Liver (tissue), 3 donors: Measurements from ENCODE around the gene GTF2E1.

Experiments used
- JUND ChIP-seq, 2 donors: IDR thresholded peaks; 2 replicates each; pipeline ENCODE4 v1.6.1; 2016; ENCODE audit warnings: antibody characterized with exemption in 2 of 2
- RXRA ChIP-seq, 2 donors: IDR thresholded peaks; 2 replicates each; pipeline ENCODE4 v1.6.1; 2017 to 2018; ENCODE audit warnings: antibody characterized with exemption in 2 of 2, mild to moderate bottlenecking in 1 of 2
- YY1 ChIP-seq: IDR thresholded peaks from 2 replicates; pipeline ENCODE4 v1.6.1; 2016; ENCODE audit warnings: antibody characterized with exemption, mild to moderate bottlenecking
- TF ChIP-seq, protein P1 (sequence below): fragments of 150-350 bp; IDR thresholded peaks from 2 replicates; pipeline ENCODE4 v1.5.1; 2017; ENCODE audit warnings: improper control_type of control experiment, low read depth, low read length; ENCODE audit not compliant: missing input control
- donor health status: healthy.
- donor health status: healthy.

DNA sequence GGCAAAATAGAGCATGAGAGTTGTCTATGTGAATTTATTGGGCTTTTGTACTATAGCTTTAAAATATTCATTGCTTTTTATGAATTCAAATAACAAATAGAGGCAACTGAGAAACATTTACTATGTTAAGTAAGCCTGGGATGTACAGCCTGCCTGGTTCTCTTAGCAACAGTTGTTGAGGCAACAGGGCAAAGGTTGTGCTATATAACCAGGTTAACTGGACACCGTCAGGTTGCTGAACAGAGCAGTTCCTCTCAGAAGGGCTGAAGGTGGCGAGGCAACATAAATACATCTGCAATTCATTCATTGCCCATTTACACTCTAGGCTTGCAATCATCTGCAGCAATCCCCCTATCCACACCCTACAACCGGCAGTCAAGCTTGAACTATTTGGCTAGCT is 78.2 kb downstream of the GTF2E1 start:
- TF ChIP-seq YY1 (no peak), JUND (IDR thresholded peaks at IDR 0.05) (no peak), RXRA (IDR thresholded peaks at IDR 0.05) (no peak)
- TF ChIP-seq, protein P1, sequence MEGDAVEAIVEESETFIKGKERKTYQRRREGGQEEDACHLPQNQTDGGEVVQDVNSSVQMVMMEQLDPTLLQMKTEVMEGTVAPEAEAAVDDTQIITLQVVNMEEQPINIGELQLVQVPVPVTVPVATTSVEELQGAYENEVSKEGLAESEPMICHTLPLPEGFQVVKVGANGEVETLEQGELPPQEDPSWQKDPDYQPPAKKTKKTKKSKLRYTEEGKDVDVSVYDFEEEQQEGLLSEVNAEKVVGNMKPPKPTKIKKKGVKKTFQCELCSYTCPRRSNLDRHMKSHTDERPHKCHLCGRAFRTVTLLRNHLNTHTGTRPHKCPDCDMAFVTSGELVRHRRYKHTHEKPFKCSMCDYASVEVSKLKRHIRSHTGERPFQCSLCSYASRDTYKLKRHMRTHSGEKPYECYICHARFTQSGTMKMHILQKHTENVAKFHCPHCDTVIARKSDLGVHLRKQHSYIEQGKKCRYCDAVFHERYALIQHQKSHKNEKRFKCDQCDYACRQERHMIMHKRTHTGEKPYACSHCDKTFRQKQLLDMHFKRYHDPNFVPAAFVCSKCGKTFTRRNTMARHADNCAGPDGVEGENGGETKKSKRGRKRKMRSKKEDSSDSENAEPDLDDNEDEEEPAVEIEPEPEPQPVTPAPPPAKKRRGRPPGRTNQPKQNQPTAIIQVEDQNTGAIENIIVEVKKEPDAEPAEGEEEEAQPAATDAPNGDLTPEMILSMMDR = no peak
